HG02623 (cell line): ENCODE results near the gene CKLF.
"Not testable (repeated sequence)": the region's sequence is repeated elsewhere in the genome, so short reads cannot be mapped to it uniquely, and the experiment has no call there.

Experiments used
- ATAC-seq: cut with Tn5 transposase; IDR thresholded peaks from one replicate; pipeline ENCODE4 v1.9.1; 2021; ENCODE audit warnings: moderate library complexity; ENCODE audit not compliant: unreplicated experiment

The CKLF gene

GRCh38 chr16:66566051-66566901, 13.9 kb downstream of the CKLF start, which contains the start of gene CMTM1:
TSS of gene CMTM1 (plus strand) at chr16:66566439. CDS start at chr16:66566514, 75 bp downstream.
- ATAC-seq, result no peak

- ATAC-seq, result not testable (repeated sequence)
These were observed 14.9 kb downstream of the CKLF start for GRCh38 chr16:66567270-66567669.

- no peak for ATAC-seq
These were observed 16.0 kb downstream of the CKLF start for GRCh38 chr16:66568355-66568754.

- no peak for ATAC-seq
These were observed 16.8 kb downstream of the CKLF start for GRCh38 chr16:66569131-66569530.

GRCh38 chr16:66569827-66570405, 17.5 kb downstream of the CKLF start:
- ATAC-seq, result no peak

- ATAC-seq, result no peak
These were observed 20.0 kb downstream of the CKLF start for GRCh38 chr16:66572356-66572755.

GRCh38 chr16:66574081-66574480, 21.7 kb downstream of the CKLF start:
- ATAC-seq, result no peak

GRCh38 chr16:66574531-66574930, 22.2 kb downstream of the CKLF start:
- no peak for ATAC-seq

GRCh38 chr16:66575060-66575459, 22.7 kb downstream of the CKLF start:
- no peak for ATAC-seq

GRCh38 chr16:66576296-66576695, 23.9 kb downstream of the CKLF start:
- ATAC-seq, result no peak

GRCh38 chr16:66578651-66579531, 26.5 kb downstream of the CKLF start, which contains the start of gene CMTM2:
TSS of gene CMTM2 (plus strand) at chr16:66579463. CDS start at chr16:66579608, 145 bp downstream.
- no peak for ATAC-seq

GRCh38 chr16:66580605-66581209, 28.3 kb downstream of the CKLF start:
- ATAC-seq, result no peak

- no peak for ATAC-seq
These were observed 29.0 kb downstream of the CKLF start for GRCh38 chr16:66581246-66581952.

- no peak for ATAC-seq
These were observed 33.3 kb downstream of the CKLF start for GRCh38 chr16:66585481-66586239.

GRCh38 chr16:66587881-66588600, 35.7 kb downstream of the CKLF start:
- ATAC-seq, result no peak

- peak; percentile 55 for ATAC-seq
These were observed 36.8 kb downstream of the CKLF start for GRCh38 chr16:66588981-66589713.

GRCh38 chr16:66590322-66590721, 37.9 kb downstream of the CKLF start:
- no peak for ATAC-seq

- no peak for ATAC-seq
These were observed 38.6 kb downstream of the CKLF start for GRCh38 chr16:66591018-66591417.
